Duodenal mucosa (tissue), 2 donors: ENCODE measurements around the gene SMIM23.

Source experiments
- H3K27ac ChIP-seq: one replicate; pipeline ENCODE4 v1.7.0; 2013; ENCODE audit warnings: low read depth, low read length
- H3K27me3 ChIP-seq, 2 donors: one replicate each; pipeline ENCODE4 v1.7.0; 2013; ENCODE audit warnings: low read length in 2 of 2, control low read depth in 1 of 2; ENCODE audit not compliant: insufficient read depth in 2 of 2, control insufficient read depth in 1 of 2
- H3K36me3 ChIP-seq, 2 donors: one replicate each; pipeline ENCODE4 v1.7.0; 2013; ENCODE audit warnings: low read length in 2 of 2, control low read depth in 1 of 2; ENCODE audit not compliant: insufficient read depth in 2 of 2, control insufficient read depth in 1 of 2
- H3K4me1 ChIP-seq, 2 donors: one replicate each; pipeline ENCODE4 v1.7.0; 2013; ENCODE audit warnings: low read length in 2 of 2, control low read depth in 1 of 2; ENCODE audit not compliant: insufficient read depth in 2 of 2, control insufficient read depth in 1 of 2
- H3K4me3 ChIP-seq, 2 donors: one replicate each; pipeline ENCODE4 v1.7.0; 2013; ENCODE audit warnings: low read length in 2 of 2, low read depth in 1 of 2
- H3K9ac ChIP-seq, 2 donors: one replicate each; pipeline ENCODE4 v1.7.0; 2013; ENCODE audit warnings: low read length in 2 of 2, low read depth in 1 of 2
- H3K9me3 ChIP-seq, 2 donors: one replicate each; pipeline ENCODE4 v1.7.0; 2013; ENCODE audit warnings: low read length in 2 of 2, control low read depth in 1 of 2; ENCODE audit not compliant: control insufficient read depth in 1 of 2

SMIM23 gene

GRCh38 chr5:171749365-171749764, 36.3 kb upstream of the SMIM23 start:
- H3K36me3 ChIP-seq: no peaks in the 10 kb centered on the region
- no peaks in the 10 kb centered on the region for H3K9me3 ChIP-seq
- H3K27me3 ChIP-seq: no peaks in the 10 kb centered on the region
- no peak overlapping the region for H3K9ac ChIP-seq
- H3K27ac ChIP-seq: no peak overlapping the region
- no peaks in the 10 kb centered on the region for H3K4me1 ChIP-seq
- no peak overlapping the region for H3K4me3 ChIP-seq

- H3K4me3 ChIP-seq: no peak overlapping the region
- H3K9me3 ChIP-seq: no peaks in the 10 kb centered on the region
- no peaks in the 10 kb centered on the region for H3K27me3 ChIP-seq
- no peaks in the 10 kb centered on the region for H3K36me3 ChIP-seq
- no peak overlapping the region for H3K9ac ChIP-seq
- H3K27ac ChIP-seq: no peak overlapping the region
- H3K4me1 ChIP-seq: no peaks in the 10 kb centered on the region
Observed at GRCh38 chr5:171750311-171750788, 35.3 kb upstream of the SMIM23 start.

GRCh38 chr5:171755354-171755821, 30.2 kb upstream of the SMIM23 start:
- Histone ChIP-seq H3K36me3 (no peaks in the 10 kb centered on the region), H3K4me3 (no peak overlapping the region), H3K9me3 (no peaks in the 10 kb centered on the region), H3K27ac (no peak overlapping the region), H3K9ac (no peak overlapping the region), H3K27me3 (no peaks in the 10 kb centered on the region), H3K4me1 (no peaks in the 10 kb centered on the region)

- no peak overlapping the region for H3K27ac ChIP-seq
- H3K27me3 ChIP-seq: no peaks in the 10 kb centered on the region
- H3K9ac ChIP-seq: no peak overlapping the region
- no peaks in the 10 kb centered on the region for H3K36me3 ChIP-seq
- no peaks in the 10 kb centered on the region for H3K4me1 ChIP-seq
- no peak overlapping the region for H3K4me3 ChIP-seq
- H3K9me3 ChIP-seq: no peaks in the 10 kb centered on the region
Observed at GRCh38 chr5:171757853-171758535, 27.6 kb upstream of the SMIM23 start.

- H3K36me3 ChIP-seq: no peaks in the 10 kb centered on the region
- H3K9me3 ChIP-seq: no peaks in the 10 kb centered on the region
- H3K9ac ChIP-seq: no peak overlapping the region
- H3K4me3 ChIP-seq: no peak overlapping the region
- H3K27me3 ChIP-seq: peaks cover 0 to 3% of the 10 kb centered on the region in 2 donors
- H3K27ac ChIP-seq: no peak overlapping the region
- H3K4me1 ChIP-seq: no peaks in the 10 kb centered on the region
Observed at GRCh38 chr5:171759777-171760176, 25.8 kb upstream of the SMIM23 start.

- no peak overlapping the region for H3K4me3 ChIP-seq
- H3K27ac ChIP-seq: no peak overlapping the region
- no peaks in the 10 kb centered on the region for H3K4me1 ChIP-seq
- no peak overlapping the region for H3K9ac ChIP-seq
- H3K27me3 ChIP-seq: peaks cover 4 to 9% of the 10 kb centered on the region in 2 donors
- no peaks in the 10 kb centered on the region for H3K9me3 ChIP-seq
- no peaks in the 10 kb centered on the region for H3K36me3 ChIP-seq
Observed at GRCh38 chr5:171762021-171762608, 23.5 kb upstream of the SMIM23 start.

- Histone ChIP-seq H3K36me3 (no peaks in the 10 kb centered on the region), H3K27ac (no peak overlapping the region), H3K9me3 (no peaks in the 10 kb centered on the region), H3K27me3 (peaks cover 4 to 9% of the 10 kb centered on the region in 2 donors), H3K9ac (no peak overlapping the region), H3K4me3 (no peak overlapping the region), H3K4me1 (no peaks in the 10 kb centered on the region)
Observed at GRCh38 chr5:171762903-171763302, 22.7 kb upstream of the SMIM23 start.

GRCh38 chr5:171764265-171764664, 21.4 kb upstream of the SMIM23 start:
- no peak overlapping the region for H3K27ac ChIP-seq
- H3K4me3 ChIP-seq: no peak overlapping the region
- H3K9ac ChIP-seq: no peak overlapping the region
- no peaks in the 10 kb centered on the region for H3K4me1 ChIP-seq
- no peaks in the 10 kb centered on the region for H3K36me3 ChIP-seq
- H3K27me3 ChIP-seq: peaks cover 4 to 9% of the 10 kb centered on the region in 2 donors
- H3K9me3 ChIP-seq: no peaks in the 10 kb centered on the region

GRCh38 chr5:171766875-171767274, 18.7 kb upstream of the SMIM23 start:
- Histone ChIP-seq H3K27me3 (peaks cover 4 to 9% of the 10 kb centered on the region in 2 donors), H3K27ac (no peak overlapping the region), H3K9ac (no peak overlapping the region), H3K4me1 (no peaks in the 10 kb centered on the region), H3K36me3 (no peaks in the 10 kb centered on the region), H3K4me3 (no peak overlapping the region), H3K9me3 (no peaks in the 10 kb centered on the region)

GRCh38 chr5:171770153-171770552, 15.5 kb upstream of the SMIM23 start:
- no peaks in the 10 kb centered on the region for H3K4me1 ChIP-seq
- no peaks in the 10 kb centered on the region for H3K36me3 ChIP-seq
- H3K27me3 ChIP-seq: peaks cover 4% of the 10 kb centered on the region in 2 donors
- H3K9me3 ChIP-seq: no peaks in the 10 kb centered on the region
- H3K9ac ChIP-seq: no peak overlapping the region
- H3K27ac ChIP-seq: no peak overlapping the region
- H3K4me3 ChIP-seq: no peak overlapping the region
